HG02938 (cell line): ENCODE data around the gene DDX1.
"Not testable (repeated sequence)": the region's sequence is repeated elsewhere in the genome, so short reads cannot be mapped to it uniquely, and the experiment has no call there.

Experiments
- ATAC-seq: cut with Tn5 transposase; IDR thresholded peaks from one replicate; pipeline ENCODE4 v1.9.1; 2021; ENCODE audit warnings: mild to moderate bottlenecking, moderate library complexity; ENCODE audit not compliant: unreplicated experiment

Gene DDX1

GRCh38 chr2:15672961-15673918 is 81.6 kb downstream of the DDX1 start:
- ATAC-seq = no peak

- ATAC-seq = no peak
These were observed 82.4 kb downstream of the DDX1 start for GRCh38 chr2:15673919-15674636.

- no peak for ATAC-seq
These were observed 83.2 kb downstream of the DDX1 start for GRCh38 chr2:15674637-15675455.

GRCh38 chr2:15675456-15676195 is 84.0 kb downstream of the DDX1 start:
- no peak for ATAC-seq

- no peak for ATAC-seq
These were observed 85.6 kb downstream of the DDX1 start for GRCh38 chr2:15677141-15677843.

GRCh38 chr2:15678346-15678745 is 86.7 kb downstream of the DDX1 start:
- no peak for ATAC-seq

- no peak for ATAC-seq
These were observed 87.2 kb downstream of the DDX1 start for GRCh38 chr2:15678909-15679308.

- ATAC-seq = no peak
These were observed 87.8 kb downstream of the DDX1 start for GRCh38 chr2:15679386-15679924.

GRCh38 chr2:15680132-15680531 is 88.5 kb downstream of the DDX1 start:
- ATAC-seq = not testable (repeated sequence)
